HUDEP-2 (cell line): Measurements from ENCODE around the gene NKX6-1.

ENCODE experiments used
- DNase-seq, 76 experiments: peaks; one replicate each; lab custom pipeline; 2025; ENCODE audit not compliant: unreplicated experiment in 76 of 76; lab: John Stamatoyannopoulos, UW

NKX6-1 gene

DNA sequence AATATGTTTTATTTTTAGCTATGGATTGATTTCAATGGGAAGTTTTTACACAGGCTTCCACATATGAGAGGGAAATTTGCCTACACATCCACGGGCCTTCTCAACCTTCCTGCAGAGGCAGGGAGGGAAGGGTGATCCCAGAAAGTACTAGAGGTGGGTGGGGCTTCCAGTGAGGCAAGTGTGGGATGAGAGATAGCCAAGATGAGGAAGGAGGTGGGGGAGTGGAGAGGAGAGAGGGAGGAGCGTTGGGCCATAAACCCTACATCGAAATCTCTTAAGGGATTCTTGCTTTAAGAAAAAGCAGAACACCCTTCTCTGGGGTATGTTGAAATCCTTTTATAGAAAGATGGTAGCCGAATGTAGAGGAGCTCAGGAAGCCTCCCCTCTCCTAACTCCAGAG lies 19.0 kb downstream of the NKX6-1 start:
- DNase-seq: no peak

DNA sequence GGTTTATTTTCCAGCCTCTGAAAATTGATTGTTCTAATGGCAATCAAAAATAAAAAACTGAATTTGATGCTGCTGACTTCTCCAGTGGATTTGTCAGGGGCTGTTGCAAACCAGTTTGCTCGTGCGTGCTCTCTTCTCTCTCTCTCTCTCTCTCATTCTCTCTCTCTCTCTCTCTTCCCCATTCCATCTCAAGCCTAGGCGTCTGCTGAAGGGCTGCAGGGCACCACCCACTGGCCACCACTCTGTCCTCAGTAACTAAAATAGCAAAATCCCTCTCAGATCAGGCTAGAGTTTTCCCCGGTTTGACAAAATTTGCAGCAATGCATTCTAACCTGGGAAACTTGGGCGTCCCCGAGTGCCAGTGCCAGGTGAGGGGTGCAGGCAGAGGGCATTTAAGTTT lies 19.4 kb downstream of the NKX6-1 start:
- DNase-seq: no peak

DNA sequence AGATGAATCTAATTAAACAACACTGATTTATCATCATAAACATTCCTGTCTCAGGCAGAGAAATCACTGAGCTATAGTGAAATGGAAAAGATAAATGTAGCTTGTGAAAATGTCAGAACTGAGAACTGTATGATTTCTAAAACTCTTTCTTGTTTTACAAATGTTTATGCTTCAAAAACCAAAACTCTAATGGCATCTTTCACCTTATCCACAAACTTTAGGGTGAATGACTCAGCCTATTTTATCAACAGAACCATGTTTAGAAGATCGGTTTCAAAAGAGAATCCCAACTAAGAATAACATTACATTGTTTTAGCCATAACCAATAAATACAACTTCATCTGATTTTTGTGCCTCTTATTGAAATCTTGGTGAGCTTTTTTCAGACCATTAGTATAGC lies 21.4 kb downstream of the NKX6-1 start:
- no peak for DNase-seq

DNA sequence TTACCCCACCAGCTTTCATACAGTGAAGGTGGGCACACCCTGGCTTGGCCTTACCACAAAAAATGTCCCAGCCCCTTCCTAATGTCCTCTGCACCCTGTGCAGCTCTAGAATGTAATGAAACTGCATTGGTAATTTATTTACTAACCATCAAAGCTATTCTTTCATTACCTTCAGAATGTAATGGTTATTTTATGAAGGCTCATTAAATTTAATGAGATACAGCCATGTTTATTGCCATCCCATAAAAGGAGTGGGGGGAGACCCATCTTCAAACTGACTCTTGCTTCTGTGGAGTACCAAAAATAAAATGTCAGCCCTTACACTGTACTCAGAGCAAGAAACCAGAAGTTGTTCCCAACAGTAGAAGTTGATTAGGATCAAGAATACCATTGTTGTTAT lies 25.0 kb downstream of the NKX6-1 start:
- no peak for DNase-seq

DNA sequence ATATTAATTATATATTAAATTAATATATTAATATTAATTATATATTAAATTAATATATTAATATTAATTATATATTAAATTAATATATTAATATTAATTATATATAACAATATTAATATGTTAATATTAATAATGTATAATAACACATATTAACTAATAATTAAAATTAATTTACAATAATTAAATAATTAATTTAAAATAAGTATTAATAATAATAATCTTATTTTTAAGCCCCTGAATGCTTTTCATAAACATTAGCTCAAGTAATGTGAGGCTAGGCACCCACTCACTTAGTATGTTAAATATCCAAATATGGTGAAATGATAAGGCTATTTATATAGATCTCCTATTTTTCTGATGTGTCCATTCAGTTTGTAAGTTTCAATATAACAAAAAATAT lies 26.9 kb downstream of the NKX6-1 start:
- no peak for DNase-seq

DNA sequence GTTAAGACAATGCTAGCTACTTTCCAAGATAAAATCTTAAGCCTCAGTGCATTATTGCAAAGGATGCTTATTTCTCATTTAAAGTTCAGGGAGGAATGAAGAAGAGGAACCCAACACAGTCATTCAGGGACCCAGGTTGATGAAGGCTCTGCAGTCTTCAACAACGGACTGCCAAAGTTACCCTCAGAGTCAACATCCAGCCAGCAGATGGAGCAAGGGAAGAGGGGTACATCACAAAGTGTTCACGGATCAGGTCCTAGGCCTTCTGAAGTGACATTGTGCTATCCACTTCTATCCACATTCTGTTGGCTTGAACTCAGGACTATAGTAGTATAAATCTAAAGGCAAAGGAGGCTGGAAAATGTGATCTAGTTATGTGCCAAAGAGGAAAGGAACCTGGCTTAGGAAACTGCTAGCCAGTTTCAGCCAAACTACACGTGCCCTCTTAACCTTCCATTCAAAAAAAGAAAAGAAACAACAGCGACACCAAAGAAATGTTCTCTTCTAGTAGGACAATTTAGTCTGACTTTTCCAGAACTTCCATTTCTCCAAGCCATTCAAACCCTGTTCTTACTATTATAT lies 28.8 kb downstream of the NKX6-1 start:
- peak in 10 of 76 experiments; percentile 2 to 25 (median 7) for DNase-seq

DNA sequence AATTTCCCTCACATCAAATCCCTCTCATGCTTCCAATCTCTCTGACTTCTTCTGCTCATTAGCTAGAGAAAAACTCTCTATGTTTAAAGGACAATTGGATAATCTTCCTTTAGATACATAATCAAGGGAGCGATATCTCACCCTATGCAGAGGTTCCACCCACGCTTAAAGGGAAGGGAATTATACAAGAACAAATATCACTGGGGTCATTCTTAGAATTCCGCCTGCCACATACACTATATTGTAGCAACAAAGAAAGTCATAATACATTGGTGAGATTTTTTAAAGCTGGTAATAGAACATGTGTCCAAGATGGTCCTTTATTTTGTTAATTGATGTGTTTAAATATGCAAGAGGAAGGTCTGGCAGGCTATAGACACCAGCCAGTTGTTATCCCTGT lies 31.5 kb downstream of the NKX6-1 start:
- no peak for DNase-seq

DNA sequence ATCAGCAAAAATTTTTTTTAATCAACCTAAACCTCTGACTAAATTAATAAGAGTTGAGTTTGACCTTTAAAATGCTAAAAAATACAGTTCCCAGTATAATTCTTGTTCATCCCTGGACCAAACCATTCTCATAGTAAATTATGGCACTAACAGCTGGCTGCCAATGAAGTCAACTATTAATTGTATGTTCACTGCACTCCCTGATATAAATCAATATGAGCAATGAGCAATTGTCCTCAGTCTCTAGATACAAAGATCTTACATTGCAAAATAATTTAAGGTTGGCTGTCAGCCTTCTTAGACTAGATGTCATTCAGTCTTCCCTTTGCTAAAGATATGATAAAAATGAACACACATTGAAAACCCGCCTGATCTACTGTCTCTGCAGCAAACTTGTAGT lies 39.3 kb downstream of the NKX6-1 start:
- no peak for DNase-seq

DNA sequence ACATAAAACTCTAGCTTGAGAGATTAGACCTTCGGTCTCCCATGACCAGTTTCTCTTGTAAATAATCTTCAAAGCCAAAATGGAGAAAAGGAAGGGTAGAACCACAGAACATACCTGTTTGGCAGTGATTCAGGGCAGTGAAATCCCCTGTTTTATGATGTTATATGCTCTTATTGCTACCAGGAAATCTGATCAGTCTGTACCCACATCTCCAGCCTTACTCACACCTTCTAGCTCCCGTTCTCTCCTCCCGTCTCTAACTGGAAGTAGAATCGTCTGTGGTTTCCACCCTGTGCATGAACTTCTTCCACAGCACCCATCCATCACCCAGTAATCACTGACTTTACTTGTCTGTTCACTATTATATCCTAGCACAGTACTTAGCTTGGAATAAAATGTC lies 42.9 kb downstream of the NKX6-1 start:
- DNase-seq: no peak

DNA sequence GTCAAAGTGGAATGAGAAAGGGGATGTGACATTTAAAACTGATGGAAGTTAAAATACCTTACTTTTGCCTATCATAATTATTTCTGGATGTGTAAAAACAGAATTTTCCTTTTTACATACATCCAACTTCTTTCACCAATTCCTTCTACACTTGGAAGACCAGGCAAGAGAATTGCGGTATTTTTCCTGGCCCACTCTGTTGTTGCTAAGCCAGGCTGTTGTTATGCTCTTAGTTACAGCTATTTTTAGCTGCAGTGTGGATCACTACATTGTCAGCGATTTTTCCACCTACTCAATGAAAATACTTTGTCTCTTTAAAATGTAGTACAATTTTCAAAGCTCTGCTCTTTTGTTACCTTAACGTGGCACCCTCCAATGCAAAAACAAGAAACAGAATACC lies 43.4 kb downstream of the NKX6-1 start:
- no peak for DNase-seq

DNA sequence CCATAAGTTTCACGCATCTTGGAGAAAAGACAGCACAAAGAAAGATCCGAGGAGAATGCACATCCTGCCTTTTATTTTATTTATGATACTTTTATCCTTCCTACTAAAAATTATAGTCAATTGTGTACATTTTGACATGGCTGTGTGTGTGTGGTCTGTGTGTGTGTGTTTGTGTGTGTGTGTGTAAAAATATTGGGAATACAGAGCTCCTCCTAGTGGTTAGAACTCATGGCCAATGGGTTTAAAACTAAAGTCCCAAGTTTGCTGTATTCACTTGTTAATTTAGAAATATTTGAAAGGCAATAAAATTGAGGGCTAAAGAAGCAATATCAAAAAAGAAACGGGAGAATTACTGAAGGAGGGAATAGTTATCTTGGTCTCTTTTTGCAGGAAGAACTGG lies 47.5 kb downstream of the NKX6-1 start:
- DNase-seq: no peak

DNA sequence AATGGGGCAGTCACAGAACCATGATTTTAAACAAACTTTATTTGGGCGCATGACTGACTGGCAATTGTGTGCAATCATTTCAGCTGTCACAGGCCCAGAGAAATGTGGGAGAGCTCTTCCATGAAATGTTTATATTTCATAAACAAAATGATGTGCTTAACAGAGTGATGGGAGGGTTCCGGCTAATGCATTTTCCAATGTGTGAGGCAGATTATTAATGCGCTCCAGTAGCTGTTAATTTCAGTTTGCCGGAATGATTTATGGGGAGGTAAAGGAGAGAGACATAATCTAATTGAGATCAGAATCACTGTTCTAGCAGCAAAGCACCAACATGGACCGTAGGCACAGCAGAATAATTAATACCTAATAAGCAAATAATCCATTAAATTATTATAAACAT lies 55.6 kb downstream of the NKX6-1 start:
- no peak for DNase-seq

DNA sequence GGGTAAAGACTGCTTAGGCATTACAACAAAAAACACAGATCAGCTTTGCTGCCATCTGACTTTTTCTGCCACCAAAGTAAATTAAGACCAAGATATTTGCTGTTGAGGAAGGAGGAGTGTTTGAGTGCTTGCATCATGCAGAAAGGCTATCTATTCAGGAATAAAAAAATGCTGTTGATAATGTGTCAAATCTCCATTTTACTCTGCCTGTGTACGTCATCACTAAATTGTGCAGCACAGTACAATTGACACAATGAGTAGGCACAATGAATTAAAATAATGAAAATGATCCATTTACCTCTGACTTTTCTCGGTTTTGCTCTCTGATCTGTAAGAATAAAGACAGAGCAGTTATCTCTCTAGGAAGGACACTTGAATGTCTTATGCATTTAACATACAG lies 56.3 kb downstream of the NKX6-1 start:
- no peak for DNase-seq
